ENCODE results near the gene MEX3A.

MEX3A gene

DNA sequence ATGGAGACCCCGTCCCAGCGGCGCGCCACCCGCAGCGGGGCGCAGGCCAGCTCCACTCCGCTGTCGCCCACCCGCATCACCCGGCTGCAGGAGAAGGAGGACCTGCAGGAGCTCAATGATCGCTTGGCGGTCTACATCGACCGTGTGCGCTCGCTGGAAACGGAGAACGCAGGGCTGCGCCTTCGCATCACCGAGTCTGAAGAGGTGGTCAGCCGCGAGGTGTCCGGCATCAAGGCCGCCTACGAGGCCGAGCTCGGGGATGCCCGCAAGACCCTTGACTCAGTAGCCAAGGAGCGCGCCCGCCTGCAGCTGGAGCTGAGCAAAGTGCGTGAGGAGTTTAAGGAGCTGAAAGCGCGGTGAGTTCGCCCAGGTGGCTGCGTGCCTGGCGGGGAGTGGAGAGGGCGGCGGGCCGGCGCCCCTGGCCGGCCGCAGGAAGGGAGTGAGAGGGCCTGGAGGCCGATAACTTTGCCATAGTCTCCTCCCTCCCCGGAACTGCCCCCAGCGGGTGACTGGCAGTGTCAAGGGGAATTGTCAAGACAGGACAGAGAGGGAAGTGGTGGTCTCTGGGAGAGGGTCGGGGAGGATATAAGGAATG, 32.8 kb upstream of the MEX3A start:
- no peak for DNase-seq (ENCODE audit: low read depth in 1 of 2, low spot score in 1 of 2)
- in situ Hi-C loops (cut with HindIII; ENCODE audit: low pct_unique_long_range_greater_than_20kb, low sequenced_read_pairs) = no loop called here
- no peak for TF ChIP-seq JUND (IDR thresholded peaks at IDR 0.05; ENCODE audit: low read depth)

DNA sequence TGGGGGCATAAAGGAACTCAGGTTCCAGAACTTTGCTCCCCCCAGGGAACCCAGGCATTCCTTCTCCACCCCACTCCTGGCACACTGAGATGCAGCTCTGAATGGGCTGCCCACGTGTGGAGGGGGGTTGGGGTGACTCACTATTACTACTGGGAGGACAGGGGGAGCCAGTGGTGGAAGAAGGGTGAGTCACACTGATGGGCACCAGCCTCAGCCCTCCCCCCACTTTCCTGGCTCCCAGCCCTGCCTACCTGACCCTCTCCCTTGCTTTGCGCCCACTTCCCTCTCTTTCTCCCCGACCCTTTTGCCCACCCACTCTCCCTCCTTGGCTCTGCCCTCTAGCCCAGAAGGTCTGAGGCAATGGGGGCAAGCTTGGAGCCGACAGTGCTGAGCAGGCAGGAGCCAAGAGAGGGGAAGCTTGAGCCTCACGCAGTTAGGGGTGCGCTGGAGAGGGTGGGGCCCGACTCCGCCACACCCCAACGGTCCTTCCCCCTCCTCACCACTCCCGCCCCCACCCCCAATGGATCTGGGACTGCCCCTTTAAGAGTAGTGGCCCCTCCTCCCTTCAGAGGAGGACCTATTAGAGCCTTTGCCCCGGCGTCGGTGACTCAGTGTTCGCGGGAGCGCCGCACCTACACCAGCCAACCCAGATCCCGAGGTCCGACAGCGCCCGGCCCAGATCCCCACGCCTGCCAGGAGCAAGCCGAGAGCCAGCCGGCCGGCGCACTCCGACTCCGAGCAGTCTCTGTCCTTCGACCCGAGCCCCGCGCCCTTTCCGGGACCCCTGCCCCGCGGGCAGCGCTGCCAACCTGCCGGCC, 32.0 kb upstream of the MEX3A start, which contains the start of gene LMNA:
LMNA (plus strand) TSS at position 611 of the 818 bp plus-strand sequence. CDS start 208 bp downstream, outside the sequence.
- DNase-seq (ENCODE audit: low read depth in 1 of 2, low spot score in 1 of 2) = peak; percentile 87 to 94
- in situ Hi-C loops (cut with HindIII; ENCODE audit: low pct_unique_long_range_greater_than_20kb, low sequenced_read_pairs) = no loop called here
- peak; percentile 61; the same call in 1 of the 2 replicates for TF ChIP-seq JUND (IDR thresholded peaks at IDR 0.05; ENCODE audit: low read depth)

DNA sequence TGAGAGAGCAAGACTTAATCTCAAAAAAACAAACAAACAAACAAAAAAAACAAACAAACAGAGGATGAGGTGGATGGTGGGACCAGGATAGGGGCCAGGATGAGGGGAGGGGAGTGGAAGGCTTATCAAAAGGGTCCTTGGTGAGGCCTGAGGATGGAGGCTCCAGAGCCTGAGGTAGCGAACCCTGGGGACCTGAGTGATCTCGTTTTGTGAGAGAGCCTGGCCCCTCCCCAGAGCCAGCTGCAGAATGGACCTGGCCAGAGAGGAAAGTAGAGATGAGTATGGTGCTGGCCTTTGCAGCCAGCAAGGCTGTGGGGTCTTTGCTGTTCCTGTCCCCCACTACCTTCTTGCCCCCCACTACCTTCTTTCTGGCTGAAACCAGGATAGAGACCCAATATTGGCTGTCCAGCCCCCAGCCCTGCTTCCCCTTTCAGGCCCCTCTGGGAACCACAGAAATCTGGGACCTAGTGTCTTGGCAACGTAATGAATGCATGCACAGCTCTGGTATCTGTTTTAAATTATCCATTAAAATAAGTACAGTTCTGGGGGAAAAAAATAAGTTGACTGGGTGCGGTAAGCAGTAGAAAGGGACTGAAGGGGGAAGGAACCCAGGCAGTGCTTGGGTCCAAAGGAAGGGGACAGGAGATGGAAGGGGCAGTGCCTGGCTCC, 31.2 kb upstream of the MEX3A start:
- TF ChIP-seq JUND (IDR thresholded peaks at IDR 0.05; ENCODE audit: low read depth) = no peak
- no peak for DNase-seq (ENCODE audit: low read depth in 1 of 2, low spot score in 1 of 2)
- in situ Hi-C loops (cut with HindIII; ENCODE audit: low pct_unique_long_range_greater_than_20kb, low sequenced_read_pairs) = no loop called here

DNA sequence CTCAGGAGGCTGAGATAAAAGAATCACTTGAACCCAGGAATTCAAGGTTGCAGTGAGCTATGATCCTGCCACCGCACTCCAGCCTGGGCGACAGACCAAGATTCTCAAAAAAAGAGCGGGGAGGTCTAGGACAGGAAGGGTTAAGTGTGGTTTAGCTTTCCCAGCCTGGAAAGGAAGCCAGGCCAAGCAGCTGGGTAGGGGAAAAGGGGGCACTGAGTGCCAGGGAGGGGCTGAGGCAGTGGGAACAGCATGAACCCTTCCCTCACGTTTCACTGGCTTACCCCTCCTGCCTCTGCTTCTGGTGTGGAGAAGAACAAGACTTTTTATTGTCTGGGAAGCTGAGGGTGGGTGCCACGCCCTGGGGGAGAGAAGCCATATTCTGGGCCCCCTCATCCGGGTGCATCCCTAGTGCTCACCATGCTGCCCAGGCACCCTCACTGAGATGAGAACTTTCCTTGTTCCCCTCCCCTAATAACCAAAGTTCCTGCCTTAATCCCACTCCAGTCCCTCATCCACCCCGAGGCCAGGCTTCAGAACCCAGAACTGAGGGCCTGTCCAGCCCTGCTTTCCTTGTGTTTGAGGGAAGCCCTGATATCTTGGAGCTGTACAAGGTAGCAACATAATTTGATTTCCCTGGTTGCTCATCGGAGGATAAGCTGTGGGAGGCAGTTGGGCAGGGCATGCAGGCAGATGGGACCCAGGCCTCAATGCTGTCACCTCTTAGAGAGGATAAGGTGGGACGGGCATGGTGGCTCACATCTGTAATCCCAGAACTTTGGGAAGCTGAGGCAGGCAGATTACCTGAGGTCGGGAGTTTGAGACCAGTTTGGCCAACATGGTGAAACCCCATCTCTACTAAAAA, 30.2 kb upstream of the MEX3A start:
- no peak for TF ChIP-seq JUND (IDR thresholded peaks at IDR 0.05; ENCODE audit: low read depth)
- no peak for DNase-seq (ENCODE audit: low read depth in 1 of 2, low spot score in 1 of 2)
- in situ Hi-C loops (cut with HindIII; ENCODE audit: low pct_unique_long_range_greater_than_20kb, low sequenced_read_pairs) = no loop called here

DNA sequence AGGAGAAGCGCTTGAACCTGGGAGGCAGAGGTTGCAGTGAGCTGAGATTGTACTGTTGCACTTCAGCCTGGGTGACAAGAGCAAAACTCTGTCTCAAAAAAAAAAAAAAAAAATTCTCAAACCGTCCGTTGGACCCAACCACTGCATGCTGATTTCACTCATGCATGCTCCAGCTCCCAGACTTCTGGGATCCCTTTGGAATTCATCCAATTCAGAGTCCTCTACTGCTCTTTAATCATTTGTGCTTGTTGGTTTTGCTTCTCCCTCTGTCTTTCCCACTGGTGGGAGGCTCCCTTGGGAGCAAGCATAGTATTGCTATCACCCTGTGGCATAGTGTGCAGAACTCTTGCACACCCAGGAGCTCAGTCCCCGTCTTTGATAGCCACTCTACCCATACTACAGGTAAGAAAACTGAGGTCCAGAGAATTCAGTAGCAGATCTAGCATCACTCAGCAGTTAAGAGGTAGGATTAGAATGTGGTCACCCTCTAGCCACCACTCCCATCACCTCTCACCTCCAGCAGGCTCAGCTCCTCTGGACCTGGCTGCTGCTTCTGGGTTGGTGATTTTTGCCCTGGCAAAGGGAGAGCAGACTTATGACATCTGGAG, 29.2 kb upstream of the MEX3A start:
- no peak for TF ChIP-seq JUND (IDR thresholded peaks at IDR 0.05; ENCODE audit: low read depth)
- DNase-seq (ENCODE audit: low read depth in 1 of 2, low spot score in 1 of 2) = no peak
- in situ Hi-C loops (cut with HindIII; ENCODE audit: low pct_unique_long_range_greater_than_20kb, low sequenced_read_pairs) = no loop called here

DNA sequence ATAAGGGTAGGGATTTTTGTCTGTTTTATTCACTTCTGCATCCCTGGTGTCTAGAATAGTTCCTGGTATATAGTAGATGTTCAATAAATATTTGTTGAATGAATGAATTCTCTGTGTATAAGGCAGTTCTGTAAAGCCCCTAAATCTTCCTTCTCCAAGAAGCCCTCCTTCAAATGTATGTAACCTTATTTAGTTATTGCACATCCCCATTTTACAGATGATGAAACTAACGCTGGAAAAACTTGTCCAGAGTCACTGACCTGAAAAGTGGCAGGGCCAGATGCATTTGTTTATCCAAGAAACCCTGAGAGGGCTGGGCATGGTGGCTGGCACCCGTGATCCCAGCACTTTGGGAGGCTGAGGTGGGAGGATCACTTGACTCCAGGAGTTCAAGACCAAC, 28.0 kb upstream of the MEX3A start:
- TF ChIP-seq JUND (IDR thresholded peaks at IDR 0.05; ENCODE audit: low read depth) = no peak
- DNase-seq (ENCODE audit: low read depth in 1 of 2, low spot score in 1 of 2) = no peak
- in situ Hi-C loops (cut with HindIII; ENCODE audit: low pct_unique_long_range_greater_than_20kb, low sequenced_read_pairs) = no loop called here

DNA sequence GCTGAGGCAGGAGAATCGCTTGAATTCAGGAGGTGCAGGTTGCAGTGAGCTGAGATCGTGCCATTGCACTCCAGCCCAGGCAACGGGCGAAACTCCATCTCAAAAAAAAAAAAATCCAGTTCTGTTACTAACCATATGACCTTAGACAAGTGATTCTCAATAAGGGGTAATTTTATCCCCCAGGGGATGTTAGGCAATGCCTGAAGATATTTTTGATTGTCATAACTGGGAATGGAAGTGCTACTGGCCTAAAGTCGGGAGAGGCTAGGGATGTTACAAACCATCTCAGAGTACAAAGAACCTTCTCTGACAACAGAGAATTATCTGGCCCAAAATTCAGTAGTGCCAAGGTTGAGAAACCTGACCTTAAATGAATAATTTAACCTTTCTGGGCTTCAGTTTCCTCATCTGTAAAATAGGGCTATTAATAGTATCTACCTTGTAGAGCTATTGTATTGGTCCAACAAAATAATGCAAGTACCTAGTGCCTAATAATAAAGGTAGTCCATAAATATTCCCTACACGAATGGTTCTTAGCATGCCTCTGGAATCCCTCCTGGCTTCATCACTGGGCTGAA, 26.5 kb upstream of the MEX3A start:
- DNase-seq (ENCODE audit: low read depth in 1 of 2, low spot score in 1 of 2) = no peak
- TF ChIP-seq JUND (IDR thresholded peaks at IDR 0.05; ENCODE audit: low read depth) = no peak
- in situ Hi-C loops (cut with HindIII; ENCODE audit: low pct_unique_long_range_greater_than_20kb, low sequenced_read_pairs) = no loop called here

DNA sequence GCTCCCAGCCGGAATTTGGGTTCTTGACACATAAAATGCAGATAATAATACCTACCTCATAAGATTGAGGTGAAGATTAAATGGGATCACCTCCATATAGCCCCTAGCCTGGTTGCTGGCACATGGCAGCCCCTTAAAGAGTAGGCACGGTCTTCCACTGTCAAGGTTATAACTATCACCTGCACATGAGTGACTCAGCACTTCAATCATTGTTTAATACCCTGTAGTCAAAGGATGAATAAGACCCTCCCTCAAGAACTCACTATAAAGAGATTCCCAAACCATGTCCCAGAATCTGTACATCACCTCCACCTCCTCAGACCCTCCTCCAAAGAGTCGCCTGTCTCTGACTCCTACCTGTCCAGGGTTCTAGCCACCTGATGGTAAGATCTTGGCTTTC, 25.8 kb upstream of the MEX3A start:
- in situ Hi-C loops (cut with HindIII; ENCODE audit: low pct_unique_long_range_greater_than_20kb, low sequenced_read_pairs) = no loop called here
- no peak for DNase-seq (ENCODE audit: low read depth in 1 of 2, low spot score in 1 of 2)
- no peak for TF ChIP-seq JUND (IDR thresholded peaks at IDR 0.05; ENCODE audit: low read depth)

DNA sequence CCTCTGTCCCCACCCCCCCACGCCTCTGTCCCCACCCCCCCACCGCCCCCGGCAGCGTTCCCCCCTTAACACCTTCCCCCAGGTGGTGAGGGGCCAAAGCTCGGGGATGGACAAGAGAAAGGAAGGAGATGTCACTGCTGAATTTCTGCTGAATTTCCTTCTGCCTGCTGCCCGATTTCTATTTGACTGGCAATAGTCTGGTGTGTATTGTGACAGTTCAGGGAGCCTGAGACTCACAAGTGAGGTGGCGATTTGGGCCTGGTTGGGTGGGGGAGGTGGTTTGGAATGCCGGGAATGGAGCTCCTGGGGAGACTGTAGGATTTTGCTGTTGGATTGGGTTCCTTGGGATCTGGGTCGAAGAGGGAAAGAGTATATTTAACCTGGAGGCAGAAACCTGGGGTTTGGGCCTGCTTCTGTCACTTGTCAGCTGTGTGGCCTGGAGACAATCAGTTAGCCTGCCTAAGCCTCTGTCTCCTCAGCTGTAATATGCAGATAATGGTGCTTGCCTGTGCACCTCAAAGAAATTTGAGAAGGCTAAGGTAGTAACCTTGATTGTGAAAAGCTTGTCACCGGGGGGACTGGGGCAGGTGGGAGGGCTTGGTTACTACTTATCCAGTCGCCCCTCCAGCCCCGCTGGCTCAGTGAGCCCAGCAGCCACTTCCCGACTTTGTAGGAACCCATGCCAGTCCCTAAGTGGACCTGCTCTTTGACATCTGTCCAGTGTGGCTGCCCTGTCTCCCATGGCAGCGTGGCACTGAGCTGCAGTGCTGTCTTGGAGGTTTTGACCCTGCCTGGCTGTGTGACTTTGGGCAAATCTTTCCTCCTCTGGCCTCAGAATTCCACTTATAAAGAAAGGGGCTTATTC, 24.6 kb upstream of the MEX3A start:
- peak in 1 of 2 experiments; percentile 83 for DNase-seq (ENCODE audit: low read depth in 1 of 2, low spot score in 1 of 2)
- no peak for TF ChIP-seq JUND (IDR thresholded peaks at IDR 0.05; ENCODE audit: low read depth)
- in situ Hi-C loops (cut with HindIII; ENCODE audit: low pct_unique_long_range_greater_than_20kb, low sequenced_read_pairs) = no loop called here

DNA sequence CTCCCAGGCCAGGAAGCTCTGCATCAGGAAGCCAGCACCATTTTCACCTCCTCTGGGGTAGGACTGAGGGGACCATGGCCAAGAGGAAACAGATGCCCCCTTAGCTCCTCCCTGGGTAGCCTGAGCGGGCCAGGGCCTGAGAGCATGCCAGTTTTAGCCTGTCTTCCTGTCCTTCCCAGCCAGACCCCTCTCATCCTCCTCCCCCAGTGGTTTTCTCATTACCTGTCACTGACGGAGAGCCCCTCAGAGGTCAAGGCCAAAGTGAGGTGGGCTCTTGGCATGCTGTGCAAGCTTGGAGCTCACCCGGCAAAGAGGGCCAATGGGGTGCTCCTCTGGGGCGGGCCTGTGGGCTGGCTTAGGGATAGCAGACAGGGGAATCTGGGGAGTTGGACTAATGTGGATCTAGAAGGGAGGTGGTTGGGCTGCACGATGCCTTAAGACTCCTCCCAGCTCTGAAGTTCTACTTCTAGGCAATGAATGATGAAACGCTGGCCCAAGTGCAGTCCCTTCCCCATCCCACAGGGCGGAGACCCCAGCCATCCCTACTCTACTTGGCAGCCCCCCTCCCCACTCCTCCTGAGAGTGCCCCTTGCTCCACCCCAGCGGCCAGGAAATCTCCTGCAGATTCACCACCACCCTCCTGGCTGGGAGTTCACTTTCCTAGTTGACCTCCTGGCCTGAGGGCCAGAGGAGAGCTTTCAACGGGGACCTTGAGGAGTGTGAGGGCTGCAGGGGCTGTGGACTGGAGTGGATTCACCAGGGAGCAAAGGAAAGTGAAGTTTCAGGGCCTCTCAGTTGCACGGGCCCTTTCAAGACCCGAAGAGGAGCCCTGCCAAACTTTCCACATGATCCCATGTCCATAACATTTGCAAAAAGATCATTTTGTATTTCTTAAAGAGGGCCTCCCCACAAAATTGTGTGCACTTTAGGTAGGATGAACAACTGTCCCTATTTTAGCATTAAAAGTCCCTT, 22.9 kb upstream of the MEX3A start:
- DNase-seq (ENCODE audit: low read depth in 1 of 2, low spot score in 1 of 2) = peak; percentile 76 to 89
- in situ Hi-C loops (cut with HindIII; ENCODE audit: low pct_unique_long_range_greater_than_20kb, low sequenced_read_pairs) = no loop called here
- no peak for TF ChIP-seq JUND (IDR thresholded peaks at IDR 0.05; ENCODE audit: low read depth)
